GM20000 (cell line): Measurements from ENCODE around the gene TENM3.

Experiments
- DNase-seq: peaks from one replicate; pipeline ENCODE4 v3.0.0; 2012; ENCODE audit warnings: low spot score
- CTCF ChIP-seq: IDR thresholded peaks from 2 replicates; pipeline ENCODE4 v1.5.1; 2012; ENCODE audit warnings: mild to moderate bottlenecking, control low read depth; ENCODE audit errors: extremely low read depth, missing control alignments

TENM3 gene

GRCh38 chr4:182643801-182644682, 400.8 kb downstream of the TENM3 start:
- no peak for TF ChIP-seq CTCF
- no peak for DNase-seq

GRCh38 chr4:182644683-182645050, 401.5 kb downstream of the TENM3 start:
- no peak for DNase-seq

GRCh38 chr4:182645511-182645910, 402.3 kb downstream of the TENM3 start:
- TF ChIP-seq CTCF: no peak
- no peak for DNase-seq

More at GRCh38 chr4:182644683-182645050, 401.5 kb downstream of the TENM3 start:
- TF ChIP-seq CTCF: no peak

GRCh38 chr4:182647646-182648300, 404.6 kb downstream of the TENM3 start:
- DNase-seq: no peak
- TF ChIP-seq CTCF: no peak

- TF ChIP-seq CTCF: no peak
- no peak for DNase-seq
Measured at GRCh38 chr4:182648766-182649165, 405.6 kb downstream of the TENM3 start.

- no peak for DNase-seq
Measured at GRCh38 chr4:182649698-182650477, 406.7 kb downstream of the TENM3 start.

More at GRCh38 chr4:182649698-182650477, 406.7 kb downstream of the TENM3 start:
- no peak for TF ChIP-seq CTCF
